ENCODE measurements around the gene MAP3K4.

DNA sequence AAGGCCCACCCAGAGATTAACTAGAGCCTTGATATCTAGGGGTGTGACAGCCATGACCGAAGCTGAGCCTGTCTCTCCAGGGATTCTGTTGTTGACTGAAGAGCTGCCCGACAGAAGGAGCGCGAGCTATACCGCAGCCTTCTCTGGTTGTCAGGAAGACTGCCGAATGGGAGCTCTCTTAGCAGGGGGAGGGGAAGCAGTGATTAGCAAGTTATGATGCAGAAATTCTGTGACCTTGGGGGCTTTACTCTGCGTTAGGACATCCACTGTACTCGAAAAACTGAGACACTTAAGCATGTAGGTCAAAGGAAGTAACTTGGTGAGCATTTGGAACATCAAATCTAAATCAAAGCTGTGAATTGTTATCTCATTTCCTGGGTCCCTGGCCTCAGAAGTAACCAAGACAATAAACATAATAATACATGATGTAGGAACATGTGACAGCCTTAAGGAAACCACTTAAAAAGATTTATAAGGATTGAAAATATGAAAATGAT is 84.7 kb downstream of the MAP3K4 start:
- TF ChIP-seq POLR2A (IDR thresholded peaks at IDR 0.05) (no peak), EP300 (IDR thresholded peaks at IDR 0.05) (no peak)
- TF ChIP-seq, protein P1, sequence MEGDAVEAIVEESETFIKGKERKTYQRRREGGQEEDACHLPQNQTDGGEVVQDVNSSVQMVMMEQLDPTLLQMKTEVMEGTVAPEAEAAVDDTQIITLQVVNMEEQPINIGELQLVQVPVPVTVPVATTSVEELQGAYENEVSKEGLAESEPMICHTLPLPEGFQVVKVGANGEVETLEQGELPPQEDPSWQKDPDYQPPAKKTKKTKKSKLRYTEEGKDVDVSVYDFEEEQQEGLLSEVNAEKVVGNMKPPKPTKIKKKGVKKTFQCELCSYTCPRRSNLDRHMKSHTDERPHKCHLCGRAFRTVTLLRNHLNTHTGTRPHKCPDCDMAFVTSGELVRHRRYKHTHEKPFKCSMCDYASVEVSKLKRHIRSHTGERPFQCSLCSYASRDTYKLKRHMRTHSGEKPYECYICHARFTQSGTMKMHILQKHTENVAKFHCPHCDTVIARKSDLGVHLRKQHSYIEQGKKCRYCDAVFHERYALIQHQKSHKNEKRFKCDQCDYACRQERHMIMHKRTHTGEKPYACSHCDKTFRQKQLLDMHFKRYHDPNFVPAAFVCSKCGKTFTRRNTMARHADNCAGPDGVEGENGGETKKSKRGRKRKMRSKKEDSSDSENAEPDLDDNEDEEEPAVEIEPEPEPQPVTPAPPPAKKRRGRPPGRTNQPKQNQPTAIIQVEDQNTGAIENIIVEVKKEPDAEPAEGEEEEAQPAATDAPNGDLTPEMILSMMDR (IDR thresholded peaks at IDR 0.05), result no peak

Data from stomach (tissue), 4 donors.